Stimulated activated naive CD8-positive, alpha-beta T cell treated with anti-CD3 and anti-CD28 coated beads, Interleukin-15, Interleukin-2, amounts not matched to agents 100 ng/mL and 50 ng/mL, for 24 hours (primary cell): ENCODE measurements around the gene SMC4.
"Not testable (repeated sequence)": the region's sequence is repeated elsewhere in the genome, so short reads cannot be mapped to it uniquely, and the experiment has no call there.

ENCODE experiments used
- H3K27ac Mint-ChIP-seq: one replicate; pipeline ENCODE4 v1.8.0; 2021; ENCODE audit warnings: mild to moderate bottlenecking, mixed read lengths
- H3K27me3 Mint-ChIP-seq: one replicate; pipeline ENCODE4 v1.8.0; 2021; ENCODE audit warnings: mixed read lengths
- H3K36me3 Mint-ChIP-seq: one replicate; pipeline ENCODE4 v1.8.0; 2021; ENCODE audit warnings: low read depth, mixed read lengths
- H3K4me1 Mint-ChIP-seq: one replicate; pipeline ENCODE4 v1.8.0; 2021; ENCODE audit warnings: low read depth, mixed read lengths
- H3K4me3 Mint-ChIP-seq: one replicate; pipeline ENCODE4 v1.8.0; 2021; ENCODE audit warnings: mild to moderate bottlenecking, mixed read lengths
- H3K9me3 Mint-ChIP-seq: one replicate; pipeline ENCODE4 v1.8.0; 2021; ENCODE audit warnings: mixed read lengths

The SMC4 gene

GRCh38 chr3:160448845-160449635 is 49.6 kb downstream of the SMC4 start:
- H3K36me3 Mint-ChIP-seq: peaks cover 42% of the 10 kb centered on the region
- peaks cover 40% of the 10 kb centered on the region for H3K4me1 Mint-ChIP-seq
- peak overlapping the region; percentile 99 for H3K4me3 Mint-ChIP-seq
- no peaks in the 10 kb centered on the region for H3K9me3 Mint-ChIP-seq
- peak overlapping the region; percentile 98 for H3K27ac Mint-ChIP-seq
- H3K27me3 Mint-ChIP-seq: no peaks in the 10 kb centered on the region

- Mint-ChIP-seq H3K36me3 (peaks cover 35% of the 10 kb centered on the region), H3K27ac (peak within 1 kb of the TSS; percentile 98), H3K4me3 (peak within 1 kb of the TSS; percentile 99), H3K9me3 (no peaks in the 10 kb centered on the region), H3K4me1 (peaks cover 34% of the 10 kb centered on the region), H3K27me3 (no peaks in the 10 kb centered on the region)
Measured at GRCh38 chr3:160449636-160450598, 50.5 kb downstream of the SMC4 start, which contains the start of gene TRIM59. TRIM59 (minus strand) TSS chr3:160449786; CDS start chr3:160439183, 10,603 bp downstream.

DNA sequence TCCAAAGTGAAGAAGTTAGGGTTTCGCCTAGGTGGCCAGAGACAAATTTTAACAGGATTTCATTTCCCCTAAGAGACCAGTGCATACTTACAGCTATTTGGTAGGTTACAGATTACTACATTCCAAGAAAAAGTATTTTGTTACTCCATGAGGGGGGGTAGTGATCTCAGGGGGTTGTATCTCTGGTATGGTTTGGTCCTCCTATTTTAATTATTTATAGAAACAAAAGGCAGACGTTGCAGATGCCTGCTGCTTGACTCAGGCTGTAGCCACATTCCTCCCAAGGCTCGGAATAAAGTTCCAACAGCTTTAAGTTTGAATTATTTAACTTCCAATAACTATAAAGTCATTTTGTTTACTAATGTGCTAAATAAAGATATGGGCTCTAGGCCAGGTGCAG is 51.4 kb downstream of the SMC4 start:
- H3K9me3 Mint-ChIP-seq: no peaks in the 10 kb centered on the region

DNA sequence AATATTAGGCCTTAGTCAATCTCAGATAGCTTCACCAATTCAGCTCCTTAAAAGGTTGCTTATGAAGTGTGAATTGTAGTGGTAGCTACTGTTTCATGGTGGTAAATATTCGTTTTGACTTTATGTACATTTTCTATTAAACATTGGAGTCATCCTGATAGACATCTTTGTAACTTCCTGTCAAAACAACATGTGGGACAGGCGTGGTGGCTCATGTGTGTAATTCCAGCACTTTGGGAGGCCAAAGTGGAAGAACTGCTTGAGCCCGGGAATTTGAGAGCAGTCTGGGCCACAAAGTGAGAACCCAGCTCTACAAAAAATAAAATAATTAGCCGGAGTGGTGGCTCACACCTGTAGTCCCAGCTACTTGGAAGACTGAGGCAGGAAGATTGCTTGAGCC is 52.2 kb downstream of the SMC4 start:
- Mint-ChIP-seq H3K9me3 (no peaks in the 10 kb centered on the region), H3K36me3 (peaks cover 24% of the 10 kb centered on the region), H3K4me3 (no peak overlapping the region), H3K4me1 (peaks cover 26% of the 10 kb centered on the region), H3K27ac (no peak overlapping the region), H3K27me3 (no peaks in the 10 kb centered on the region)

More for the DNA sequence above, 51.4 kb downstream of the SMC4 start:
- Mint-ChIP-seq H3K27ac (peak overlapping the region; percentile 98), H3K36me3 (peaks cover 30% of the 10 kb centered on the region), H3K27me3 (no peaks in the 10 kb centered on the region), H3K4me3 (peak overlapping the region; percentile 99), H3K4me1 (peaks cover 32% of the 10 kb centered on the region)

DNA sequence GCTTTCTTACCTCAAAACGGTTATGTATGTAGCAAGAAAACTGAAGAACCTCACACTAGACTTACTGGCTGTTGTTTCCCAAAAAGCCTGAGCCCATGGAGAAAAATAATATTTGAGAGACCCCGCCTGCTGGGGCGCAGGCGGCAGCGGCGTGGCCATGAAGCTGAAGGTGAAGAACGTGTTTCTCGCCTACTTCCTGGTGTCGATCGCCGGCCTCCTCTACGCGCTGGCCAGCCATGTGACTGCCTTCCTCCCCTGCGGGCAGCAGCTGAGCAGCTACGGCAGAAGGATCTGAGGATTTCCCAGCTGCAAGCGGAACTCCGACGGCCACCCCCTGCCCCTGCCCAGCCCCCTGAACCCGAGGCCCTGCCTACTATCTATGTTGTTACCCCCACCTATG is 52.8 kb downstream of the SMC4 start:
- H3K9me3 Mint-ChIP-seq, H3K27ac Mint-ChIP-seq, H3K27me3 Mint-ChIP-seq, H3K4me3 Mint-ChIP-seq: not testable (repeated sequence)
- H3K36me3 Mint-ChIP-seq: peaks cover 18% of the 10 kb centered on the region
- peaks cover 20% of the 10 kb centered on the region for H3K4me1 Mint-ChIP-seq

- Mint-ChIP-seq H3K27me3 (no peaks in the 10 kb centered on the region), H3K9me3 (no peaks in the 10 kb centered on the region), H3K4me3 (no peak overlapping the region), H3K36me3 (no peaks in the 10 kb centered on the region), H3K4me1 (peaks cover 7% of the 10 kb centered on the region), H3K27ac (no peak overlapping the region)
Measured at GRCh38 chr3:160454995-160455394, 55.5 kb downstream of the SMC4 start.

- Mint-ChIP-seq H3K27me3 (no peaks in the 10 kb centered on the region), H3K9me3 (no peaks in the 10 kb centered on the region), H3K4me3 (no peak overlapping the region), H3K4me1 (no peaks in the 10 kb centered on the region), H3K36me3 (no peaks in the 10 kb centered on the region), H3K27ac (no peak overlapping the region)
Measured at GRCh38 chr3:160455846-160456245, 56.4 kb downstream of the SMC4 start.

- Mint-ChIP-seq H3K4me3 (no peak overlapping the region), H3K27ac (no peak overlapping the region), H3K4me1 (no peaks in the 10 kb centered on the region), H3K36me3 (no peaks in the 10 kb centered on the region), H3K9me3 (no peaks in the 10 kb centered on the region), H3K27me3 (peaks cover 4% of the 10 kb centered on the region)
Measured at GRCh38 chr3:160458151-160458550, 58.7 kb downstream of the SMC4 start.

- Mint-ChIP-seq H3K4me1 (no peaks in the 10 kb centered on the region), H3K4me3 (no peak overlapping the region), H3K27me3 (peaks cover 4% of the 10 kb centered on the region), H3K9me3 (no peaks in the 10 kb centered on the region), H3K36me3 (no peaks in the 10 kb centered on the region), H3K27ac (no peak overlapping the region)
Measured at GRCh38 chr3:160459450-160459970, 60.1 kb downstream of the SMC4 start.

DNA sequence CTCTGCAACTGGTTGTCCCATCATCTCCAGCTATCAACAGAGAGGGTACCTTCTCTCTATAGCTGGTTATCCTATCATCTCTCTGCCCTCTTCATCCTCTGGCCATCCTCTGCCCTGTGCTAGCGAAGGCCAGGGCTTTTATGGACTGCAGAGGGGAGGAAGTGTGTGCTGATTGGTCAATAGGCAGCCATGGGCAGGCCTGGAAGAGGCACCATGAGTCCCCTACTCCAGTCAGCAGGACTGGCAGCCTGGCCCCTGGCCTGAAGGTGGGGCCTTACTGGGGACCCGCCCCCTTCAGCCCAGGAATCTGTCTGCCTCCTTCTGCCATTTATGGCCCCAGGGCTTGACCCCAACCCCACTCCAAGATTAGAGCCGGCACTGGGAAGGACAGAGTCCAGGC is 60.6 kb downstream of the SMC4 start:
- Mint-ChIP-seq H3K9me3 (no peaks in the 10 kb centered on the region), H3K4me3 (no peak overlapping the region), H3K27ac (no peak overlapping the region), H3K4me1 (no peaks in the 10 kb centered on the region), H3K36me3 (no peaks in the 10 kb centered on the region), H3K27me3 (peaks cover 4% of the 10 kb centered on the region)

DNA sequence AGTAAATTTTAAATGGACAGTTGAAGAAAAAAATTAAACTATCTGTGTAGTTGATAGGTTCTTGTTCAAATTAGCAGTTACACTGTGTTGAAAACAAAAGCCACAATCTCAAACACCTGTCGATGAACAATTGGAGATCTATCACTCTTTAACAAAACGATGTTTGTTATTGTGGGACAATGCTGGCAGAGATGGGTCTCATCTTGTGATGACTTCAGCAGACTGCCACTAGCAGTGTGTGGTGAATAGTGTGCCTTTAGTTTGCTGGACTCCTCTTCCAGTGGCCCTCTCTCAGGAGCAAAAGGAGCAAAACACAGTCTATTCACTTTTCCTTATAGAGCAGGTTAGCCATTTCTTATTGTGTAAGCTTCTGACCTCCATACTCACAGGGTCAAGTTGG is 64.9 kb downstream of the SMC4 start:
- Mint-ChIP-seq H3K27me3 (peaks cover 11% of the 10 kb centered on the region), H3K27ac (no peak overlapping the region), H3K4me3 (no peak overlapping the region), H3K36me3 (no peaks in the 10 kb centered on the region), H3K4me1 (no peaks in the 10 kb centered on the region), H3K9me3 (peaks cover 6% of the 10 kb centered on the region)

GRCh38 chr3:160464971-160465370 is 65.5 kb downstream of the SMC4 start:
- Mint-ChIP-seq H3K4me1 (no peaks in the 10 kb centered on the region), H3K27me3 (peaks cover 11% of the 10 kb centered on the region), H3K4me3 (no peak overlapping the region), H3K36me3 (no peaks in the 10 kb centered on the region), H3K9me3 (peaks cover 13% of the 10 kb centered on the region), H3K27ac (no peak overlapping the region)

- Mint-ChIP-seq H3K9me3 (peaks cover 14% of the 10 kb centered on the region), H3K4me3 (no peak overlapping the region), H3K27me3 (peaks cover 11% of the 10 kb centered on the region), H3K36me3 (no peaks in the 10 kb centered on the region), H3K27ac (no peak overlapping the region), H3K4me1 (no peaks in the 10 kb centered on the region)
Measured at GRCh38 chr3:160470181-160470580, 70.7 kb downstream of the SMC4 start.

- Mint-ChIP-seq H3K27ac (no peak overlapping the region), H3K36me3 (no peaks in the 10 kb centered on the region), H3K27me3 (peaks cover 11% of the 10 kb centered on the region), H3K9me3 (peaks cover 14% of the 10 kb centered on the region), H3K4me3 (no peak overlapping the region), H3K4me1 (no peaks in the 10 kb centered on the region)
Measured at GRCh38 chr3:160471892-160472291, 72.4 kb downstream of the SMC4 start.

- Mint-ChIP-seq H3K4me3 (no peak overlapping the region), H3K27me3 (peaks cover 11% of the 10 kb centered on the region), H3K27ac (no peak overlapping the region), H3K9me3 (peaks cover 14% of the 10 kb centered on the region), H3K36me3 (no peaks in the 10 kb centered on the region), H3K4me1 (no peaks in the 10 kb centered on the region)
Measured at GRCh38 chr3:160472344-160472743, 72.9 kb downstream of the SMC4 start.
